Ishikawa (cell line): ENCODE measurements around the gene GNAS.

Source experiments
- CEBPB ChIP-seq: IDR thresholded peaks from 2 replicates; pipeline ENCODE4 v1.6.1; 2012
- CREB1 ChIP-seq: IDR thresholded peaks from 2 replicates; pipeline ENCODE4 v1.6.1; 2012; ENCODE audit warnings: low read depth
- EGR1 ChIP-seq: IDR thresholded peaks from 2 replicates; pipeline ENCODE4 v1.6.1; 2012
- EP300 ChIP-seq: IDR thresholded peaks from 2 replicates; pipeline ENCODE4 v1.6.1; 2012; ENCODE audit warnings: borderline replicate concordance
- FOXM1 ChIP-seq: IDR thresholded peaks from 2 replicates; pipeline ENCODE4 v1.6.1; 2012; ENCODE audit warnings: low read depth, borderline replicate concordance
- NFIC ChIP-seq: IDR thresholded peaks from 2 replicates; pipeline ENCODE4 v1.6.1; 2012
- RAD21 ChIP-seq: IDR thresholded peaks from 2 replicates; pipeline ENCODE4 v1.6.1; 2012; ENCODE audit warnings: low read depth
- TAF1 ChIP-seq: IDR thresholded peaks from 2 replicates; pipeline ENCODE4 v1.6.1; 2012; ENCODE audit warnings: low read depth, mild to moderate bottlenecking
- TCF12 ChIP-seq: IDR thresholded peaks from 2 replicates; pipeline ENCODE4 v1.6.1; 2012; ENCODE audit warnings: low read depth
- TEAD4 ChIP-seq: IDR thresholded peaks from 2 replicates; pipeline ENCODE4 v1.6.1; 2012
- YY1 ChIP-seq: IDR thresholded peaks from 2 replicates; pipeline ENCODE4 v1.6.1; 2012; ENCODE audit warnings: low read depth
- ZBTB7A ChIP-seq: IDR thresholded peaks from 2 replicates; pipeline ENCODE4 v1.6.1; 2012; ENCODE audit warnings: low read depth
- TF ChIP-seq, protein P1 (sequence below): IDR thresholded peaks from 2 replicates; pipeline ENCODE4 v1.6.1; 2012
- TF ChIP-seq, protein P2 (sequence below): IDR thresholded peaks from 2 replicates; pipeline ENCODE4 v1.6.1; 2012; ENCODE audit warnings: low read depth, mild to moderate bottlenecking
- TF ChIP-seq, protein P3 (sequence below): IDR thresholded peaks from 2 replicates; pipeline ENCODE4 v1.6.1; 2012

Gene GNAS

DNA sequence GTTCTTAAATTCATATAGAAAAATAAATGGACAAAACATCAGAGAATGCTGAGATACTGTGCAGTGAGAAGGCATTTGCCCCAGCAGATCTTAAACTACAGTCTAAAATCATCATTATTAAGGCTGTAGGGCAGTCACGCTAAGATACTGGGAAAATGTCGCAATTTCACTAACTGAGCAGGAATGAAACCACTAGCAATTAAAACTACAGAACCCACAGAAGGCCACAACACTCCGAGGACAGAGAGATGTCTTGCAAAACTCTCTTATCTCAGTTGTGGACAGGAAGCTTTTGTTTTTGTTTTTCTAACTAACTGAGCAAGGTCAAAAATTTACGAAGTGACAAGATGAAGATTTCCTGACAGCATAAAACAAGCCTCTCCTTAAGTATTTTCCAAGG lies 20.1 kb upstream of the GNAS start:
- TF ChIP-seq, protein P1, sequence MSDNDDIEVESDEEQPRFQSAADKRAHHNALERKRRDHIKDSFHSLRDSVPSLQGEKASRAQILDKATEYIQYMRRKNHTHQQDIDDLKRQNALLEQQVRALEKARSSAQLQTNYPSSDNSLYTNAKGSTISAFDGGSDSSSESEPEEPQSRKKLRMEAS = no peak
- no peak for TF ChIP-seq EP300

DNA sequence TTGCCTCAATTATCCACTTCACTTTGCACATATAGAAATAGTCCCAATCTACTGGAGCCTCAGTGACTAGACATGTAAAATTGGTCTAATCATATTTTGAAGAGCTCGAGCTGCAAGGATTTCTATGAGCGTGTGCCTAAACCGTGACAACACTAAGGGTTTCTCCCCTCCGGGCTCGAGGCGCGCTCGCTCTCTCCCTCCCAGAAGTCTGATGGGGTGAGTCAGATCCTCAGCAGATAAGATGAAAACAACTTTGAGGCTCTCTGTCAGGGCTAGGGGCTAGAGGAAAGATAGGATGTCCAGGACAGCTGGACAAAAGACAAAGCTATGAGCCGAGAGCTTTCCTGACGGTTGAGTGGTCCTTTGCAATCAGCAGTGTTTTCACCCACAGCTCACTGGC lies 18.6 kb upstream of the GNAS start:
- TF ChIP-seq, protein P2, sequence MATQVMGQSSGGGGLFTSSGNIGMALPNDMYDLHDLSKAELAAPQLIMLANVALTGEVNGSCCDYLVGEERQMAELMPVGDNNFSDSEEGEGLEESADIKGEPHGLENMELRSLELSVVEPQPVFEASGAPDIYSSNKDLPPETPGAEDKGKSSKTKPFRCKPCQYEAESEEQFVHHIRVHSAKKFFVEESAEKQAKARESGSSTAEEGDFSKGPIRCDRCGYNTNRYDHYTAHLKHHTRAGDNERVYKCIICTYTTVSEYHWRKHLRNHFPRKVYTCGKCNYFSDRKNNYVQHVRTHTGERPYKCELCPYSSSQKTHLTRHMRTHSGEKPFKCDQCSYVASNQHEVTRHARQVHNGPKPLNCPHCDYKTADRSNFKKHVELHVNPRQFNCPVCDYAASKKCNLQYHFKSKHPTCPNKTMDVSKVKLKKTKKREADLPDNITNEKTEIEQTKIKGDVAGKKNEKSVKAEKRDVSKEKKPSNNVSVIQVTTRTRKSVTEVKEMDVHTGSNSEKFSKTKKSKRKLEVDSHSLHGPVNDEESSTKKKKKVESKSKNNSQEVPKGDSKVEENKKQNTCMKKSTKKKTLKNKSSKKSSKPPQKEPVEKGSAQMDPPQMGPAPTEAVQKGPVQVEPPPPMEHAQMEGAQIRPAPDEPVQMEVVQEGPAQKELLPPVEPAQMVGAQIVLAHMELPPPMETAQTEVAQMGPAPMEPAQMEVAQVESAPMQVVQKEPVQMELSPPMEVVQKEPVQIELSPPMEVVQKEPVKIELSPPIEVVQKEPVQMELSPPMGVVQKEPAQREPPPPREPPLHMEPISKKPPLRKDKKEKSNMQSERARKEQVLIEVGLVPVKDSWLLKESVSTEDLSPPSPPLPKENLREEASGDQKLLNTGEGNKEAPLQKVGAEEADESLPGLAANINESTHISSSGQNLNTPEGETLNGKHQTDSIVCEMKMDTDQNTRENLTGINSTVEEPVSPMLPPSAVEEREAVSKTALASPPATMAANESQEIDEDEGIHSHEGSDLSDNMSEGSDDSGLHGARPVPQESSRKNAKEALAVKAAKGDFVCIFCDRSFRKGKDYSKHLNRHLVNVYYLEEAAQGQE = no peak
- TF ChIP-seq CEBPB (no peak), EGR1 (no peak), NFIC (no peak), FOXM1 (no peak), TEAD4 (no peak), EP300 (no peak), TCF12 (no peak)
- TF ChIP-seq, protein P1 = no peak

DNA sequence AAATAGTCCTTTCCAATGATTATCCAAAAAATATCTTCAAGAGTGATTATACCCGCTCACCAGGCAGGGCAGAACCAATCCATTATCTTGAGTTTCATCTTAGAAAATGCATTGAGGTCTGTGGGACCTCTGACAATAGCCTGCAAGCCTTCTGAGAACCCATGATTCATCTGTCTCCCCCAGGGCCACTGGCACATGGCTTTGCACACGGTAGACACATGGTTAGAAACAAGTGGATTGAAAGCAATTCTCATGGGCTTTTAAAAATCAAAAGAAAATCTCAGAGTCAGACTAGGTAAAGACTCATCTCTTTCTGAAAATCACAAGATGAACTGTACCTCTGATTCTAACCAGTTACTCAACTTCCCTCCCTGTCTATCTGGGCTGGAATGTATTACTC lies 17.3 kb upstream of the GNAS start:
- TF ChIP-seq TAF1 = no peak
- no peak for TF ChIP-seq EP300
- TF ChIP-seq, protein P2 = no peak
- no peak for TF ChIP-seq FOXM1
- TF ChIP-seq, protein P3, sequence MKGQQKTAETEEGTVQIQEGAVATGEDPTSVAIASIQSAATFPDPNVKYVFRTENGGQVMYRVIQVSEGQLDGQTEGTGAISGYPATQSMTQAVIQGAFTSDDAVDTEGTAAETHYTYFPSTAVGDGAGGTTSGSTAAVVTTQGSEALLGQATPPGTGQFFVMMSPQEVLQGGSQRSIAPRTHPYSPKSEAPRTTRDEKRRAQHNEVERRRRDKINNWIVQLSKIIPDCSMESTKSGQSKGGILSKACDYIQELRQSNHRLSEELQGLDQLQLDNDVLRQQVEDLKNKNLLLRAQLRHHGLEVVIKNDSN = no peak
- TF ChIP-seq TCF12 = no peak
- TF ChIP-seq CREB1 = no peak
- TF ChIP-seq TEAD4 = no peak
- TF ChIP-seq RAD21 = no peak
- no peak for TF ChIP-seq CEBPB
- no peak for TF ChIP-seq YY1
- TF ChIP-seq EGR1 = no peak
- TF ChIP-seq, protein P1 = no peak
- no peak for TF ChIP-seq NFIC
- no peak for TF ChIP-seq ZBTB7A

DNA sequence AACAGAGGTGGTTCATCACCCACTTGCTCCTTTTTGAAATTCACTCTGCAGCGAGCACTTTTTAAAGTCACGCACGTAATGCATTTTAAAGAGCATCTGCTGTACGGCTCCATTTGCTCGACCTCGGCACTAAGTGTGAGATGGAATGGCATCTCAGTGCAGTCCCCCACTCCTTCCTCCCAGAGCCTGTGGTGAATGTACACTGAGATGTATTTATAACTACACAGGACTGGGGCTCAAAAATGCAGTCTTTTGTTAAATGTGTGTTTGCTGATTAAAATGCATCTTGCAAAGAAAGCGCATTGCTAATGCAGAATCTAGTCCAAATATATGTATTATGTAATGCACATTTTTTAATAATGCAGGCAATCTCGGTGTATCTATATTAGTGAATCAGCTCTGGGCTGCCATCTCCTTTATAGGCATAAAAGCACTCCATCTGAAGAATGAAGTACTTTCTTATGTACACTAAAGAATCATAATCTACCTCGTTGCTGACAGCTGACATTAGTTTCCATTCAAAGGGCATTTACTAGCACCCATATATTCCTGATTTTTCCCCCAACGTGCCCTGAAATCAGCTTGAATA lies 15.8 kb upstream of the GNAS start:
- TF ChIP-seq CEBPB = no peak
- TF ChIP-seq TEAD4 = no peak
- TF ChIP-seq CREB1 = no peak
- TF ChIP-seq TAF1 = no peak
- TF ChIP-seq NFIC = no peak
- TF ChIP-seq FOXM1 = no peak
- TF ChIP-seq RAD21 = no peak
- no peak for TF ChIP-seq TCF12
- TF ChIP-seq, protein P2 = no peak
- TF ChIP-seq EGR1 = no peak
- no peak for TF ChIP-seq ZBTB7A

DNA sequence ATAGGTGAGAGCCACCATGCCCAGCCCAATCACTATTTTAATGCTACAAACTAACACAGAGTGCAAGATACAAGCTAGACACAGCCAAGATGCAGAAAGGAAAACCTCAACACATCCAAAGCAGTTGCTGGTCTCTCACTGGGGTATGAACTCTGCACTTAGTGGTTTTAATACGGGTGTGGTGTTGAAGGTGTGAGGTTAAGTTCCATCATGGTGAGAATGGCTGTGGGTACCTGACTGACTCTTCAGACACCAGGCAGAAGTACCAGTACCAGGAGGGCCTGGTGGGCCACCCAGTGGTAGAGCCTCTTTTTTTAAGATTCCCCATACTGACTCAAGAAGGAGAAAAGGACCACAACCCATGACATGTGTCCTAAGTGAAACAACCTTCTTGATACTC lies 14.8 kb upstream of the GNAS start:
- no peak for TF ChIP-seq ZBTB7A
- TF ChIP-seq TCF12 = no peak
- TF ChIP-seq, protein P2 = no peak
- TF ChIP-seq NFIC = no peak
- TF ChIP-seq CREB1 = no peak
- no peak for TF ChIP-seq CEBPB
- TF ChIP-seq, protein P3 = no peak
- no peak for TF ChIP-seq FOXM1
- no peak for TF ChIP-seq TEAD4
- TF ChIP-seq, protein P1 = no peak
- TF ChIP-seq EP300 = no peak
- no peak for TF ChIP-seq RAD21
